Sigmoid colon (tissue), 4 donors: ENCODE data around the gene ZNF716.

ENCODE experiments used
- EP300 ChIP-seq, 4 donors: sonication (generic); formaldehyde crosslinking; IDR thresholded peaks; one replicate each; pipeline ENCODE4 v1.6.1; 2017; ENCODE audit warnings: antibody characterized with exemption in 4 of 4
- POLR2A ChIP-seq, 2 donors: fragments of 450-650 bp; IDR thresholded peaks; one replicate each; pipeline ENCODE4 v1.6.1; 2016; ENCODE audit warnings: antibody characterized with exemption in 2 of 2, mild to moderate bottlenecking in 2 of 2, moderate library complexity in 2 of 2
- TF ChIP-seq, protein P1 (sequence below), 4 experiments: fragments of 450-650 bp in 3 of 4; fragments of 200-600 bp in 1 of 4; IDR thresholded peaks; one replicate each; pipeline ENCODE4 v1.5.1; 2016 to 2019; ENCODE audit warnings: antibody characterized with exemption in 4 of 4, mild to moderate bottlenecking in 3 of 4, moderate library complexity in 2 of 4

DNA sequence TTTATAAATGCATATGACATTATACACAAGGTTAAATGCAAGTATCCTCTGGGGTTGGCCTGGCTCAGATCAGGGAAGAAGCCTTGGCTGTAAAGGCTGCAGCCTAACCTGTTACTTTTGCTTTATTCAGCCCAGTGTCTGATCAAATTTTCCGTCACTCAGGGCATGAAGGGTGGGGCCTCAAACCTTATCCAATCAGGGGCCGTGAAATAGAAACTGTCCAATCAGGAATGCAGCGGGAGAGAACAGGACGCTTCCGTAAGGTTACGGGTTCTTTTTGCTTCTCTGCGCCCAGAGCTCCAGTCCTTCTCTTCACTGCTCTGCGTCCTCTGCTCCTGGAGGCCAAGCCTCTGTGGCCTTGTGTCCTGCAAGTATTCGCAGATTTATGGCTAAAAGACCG lies at the start of gene ZNF716:
- TF ChIP-seq, protein P1, sequence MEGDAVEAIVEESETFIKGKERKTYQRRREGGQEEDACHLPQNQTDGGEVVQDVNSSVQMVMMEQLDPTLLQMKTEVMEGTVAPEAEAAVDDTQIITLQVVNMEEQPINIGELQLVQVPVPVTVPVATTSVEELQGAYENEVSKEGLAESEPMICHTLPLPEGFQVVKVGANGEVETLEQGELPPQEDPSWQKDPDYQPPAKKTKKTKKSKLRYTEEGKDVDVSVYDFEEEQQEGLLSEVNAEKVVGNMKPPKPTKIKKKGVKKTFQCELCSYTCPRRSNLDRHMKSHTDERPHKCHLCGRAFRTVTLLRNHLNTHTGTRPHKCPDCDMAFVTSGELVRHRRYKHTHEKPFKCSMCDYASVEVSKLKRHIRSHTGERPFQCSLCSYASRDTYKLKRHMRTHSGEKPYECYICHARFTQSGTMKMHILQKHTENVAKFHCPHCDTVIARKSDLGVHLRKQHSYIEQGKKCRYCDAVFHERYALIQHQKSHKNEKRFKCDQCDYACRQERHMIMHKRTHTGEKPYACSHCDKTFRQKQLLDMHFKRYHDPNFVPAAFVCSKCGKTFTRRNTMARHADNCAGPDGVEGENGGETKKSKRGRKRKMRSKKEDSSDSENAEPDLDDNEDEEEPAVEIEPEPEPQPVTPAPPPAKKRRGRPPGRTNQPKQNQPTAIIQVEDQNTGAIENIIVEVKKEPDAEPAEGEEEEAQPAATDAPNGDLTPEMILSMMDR (IDR thresholded peaks at IDR 0.05), result no peak
- TF ChIP-seq POLR2A (IDR thresholded peaks at IDR 0.05) (no peak), EP300 (IDR thresholded peaks at IDR 0.05) (no peak)
